Measurements from ENCODE around the gene VAMP2. TPM values are rescaled to one million over a fixed set of nuclear protein-coding genes. Genes with fewer than 3 reads are reported as not detected.

VAMP2 gene
- total and polyA plus RNA-seq, 9 of the 15 experiments (the other 6 are each of a cell fraction or from before 2014, with no cell fraction given) = 2.3 to 31.8 (median 6.0) TPM

- peak; percentile 50; the same call in 1 of the 2 replicates for TF ChIP-seq MGA (IDR thresholded peaks at IDR 0.05)
- no peak for TF ChIP-seq TOE1 (IDR thresholded peaks at IDR 0.05; ENCODE audit: borderline replicate concordance)
- TF ChIP-seq TOE1 (CRISPR knock-in tag; IDR thresholded peaks at IDR 0.05; ENCODE audit: borderline replicate concordance, low read depth) = no peak
- peak; percentile 61 to 76 for TF ChIP-seq E2F6 (IDR thresholded peaks at IDR 0.05; ENCODE audit: borderline replicate concordance in 1 of 2, extremely low read depth in 1 of 2, insufficient read depth in 1 of 2, insufficient read length in 1 of 2, low read depth in 1 of 2, low read length in 1 of 2, poor library complexity in 1 of 2, severe bottlenecking in 1 of 2)
- no peak for TF ChIP-seq ZBTB2 (IDR thresholded peaks at IDR 0.05)
- peak; percentile 27 to 38; a peak in 2 of 4 replicates for TF ChIP-seq NRF1 (conservative IDR thresholded peaks at IDR 0.05 in 1 of 2, IDR thresholded peaks at IDR 0.05 in 1 of 2)
- no peak for TF ChIP-seq ZNF184 (CRISPR knock-in tag; IDR thresholded peaks at IDR 0.05)
- no peak for TF ChIP-seq MED1 (CRISPR knock-in tag; IDR thresholded peaks at IDR 0.05; ENCODE audit: borderline replicate concordance)
These were observed 13.6 kb upstream of the VAMP2 start, which contains the start of gene TMEM107 (continued) for GRCh38 chr17:8176197-8176940.
